Neuronal stem cell (in vitro differentiated cells): ENCODE results near the gene KLF13.

Source experiments
- DNase-seq: peaks from one replicate; pipeline ENCODE4 v3.0.0-alpha.2; 2013; ENCODE audit warnings: low spot score
- H2AFZ ChIP-seq: one replicate; pipeline ENCODE4 v1.6.1; 2013; ENCODE audit warnings: mild to moderate bottlenecking, low read length, inconsistent platforms
- H2AK5ac ChIP-seq: 2 replicates; pipeline ENCODE4 v1.6.1; 2013; ENCODE audit warnings: low read depth, mild to moderate bottlenecking, inconsistent platforms, low read length, moderate library complexity, mixed read lengths
- H2BK120ac ChIP-seq: 2 replicates; pipeline ENCODE4 v1.6.1; 2013; ENCODE audit warnings: low read depth, mild to moderate bottlenecking, inconsistent platforms, low read length, moderate library complexity, mixed read lengths
- H2BK12ac ChIP-seq: one replicate; pipeline ENCODE4 v1.6.1; 2013; ENCODE audit warnings: low read length, inconsistent platforms
- H2BK15ac ChIP-seq: 2 replicates; pipeline ENCODE4 v1.6.1; 2013; ENCODE audit warnings: mild to moderate bottlenecking, low read length, inconsistent platforms, mixed read lengths
- H2BK5ac ChIP-seq: one replicate; pipeline ENCODE4 v1.6.1; 2013; ENCODE audit warnings: inconsistent platforms, mild to moderate bottlenecking, low read length, moderate library complexity
- H3K14ac ChIP-seq: one replicate; pipeline ENCODE4 v1.6.1; 2013; ENCODE audit warnings: low read length, inconsistent platforms
- H3K18ac ChIP-seq: 2 replicates; pipeline ENCODE4 v1.6.1; 2013; ENCODE audit warnings: low read length, inconsistent platforms
- H3K23ac ChIP-seq: 2 replicates; pipeline ENCODE4 v1.6.1; 2013; ENCODE audit warnings: low read depth, mild to moderate bottlenecking, mixed read lengths, low read length, inconsistent platforms; ENCODE audit not compliant: poor library complexity
- H3K27ac ChIP-seq: replicated peaks from 3 replicates; pipeline ENCODE4 v1.5.1; 2013; ENCODE audit warnings: low read length, inconsistent platforms
- H3K27me3 ChIP-seq, 3 experiments: 2 replicates each; pipeline ENCODE4 v1.6.1; 2013; ENCODE audit warnings: low read length in 3 of 3, mild to moderate bottlenecking in 2 of 3, inconsistent platforms in 1 of 3, low read depth in 1 of 3, mixed read lengths in 1 of 3, moderate library complexity in 1 of 3; ENCODE audit not compliant: control insufficient read depth in 3 of 3, insufficient read depth in 3 of 3
- H3K36me3 ChIP-seq, 2 donors: replicated peaks in 1 of 2; 2 replicates each; pipeline ENCODE4 v1.6.1; 2013; ENCODE audit warnings: low read length in 2 of 2; ENCODE audit not compliant: control insufficient read depth in 2 of 2, insufficient read depth in 2 of 2
- H3K4ac ChIP-seq: 2 replicates; pipeline ENCODE4 v1.6.1; 2013; ENCODE audit warnings: inconsistent platforms, mild to moderate bottlenecking, low read length, moderate library complexity
- H3K4me1 ChIP-seq, 2 donors: 1 replicate in 1 of 2; 2 replicates in 1 of 2; pipeline ENCODE4 v1.6.1; 2013; ENCODE audit warnings: low read length in 2 of 2, low read depth in 1 of 2; ENCODE audit not compliant: control insufficient read depth in 2 of 2, insufficient read depth in 1 of 2
- H3K4me2 ChIP-seq: one replicate; pipeline ENCODE4 v1.6.1; 2013; ENCODE audit warnings: mild to moderate bottlenecking, low read length, inconsistent platforms; ENCODE audit not compliant: insufficient read depth, poor library complexity, severe bottlenecking
- H3K4me3 ChIP-seq, 2 donors: 2 replicates each; pipeline ENCODE4 v1.5.1; 2013; ENCODE audit warnings: low read length in 2 of 2, mild to moderate bottlenecking in 2 of 2, inconsistent platforms in 1 of 2, moderate library complexity in 1 of 2
- H3K79me1 ChIP-seq: one replicate; pipeline ENCODE4 v1.6.1; 2013; ENCODE audit warnings: low read depth, mild to moderate bottlenecking, inconsistent platforms, low read length, moderate library complexity
- H3K9ac ChIP-seq: one replicate; pipeline ENCODE4 v1.6.1; 2013; ENCODE audit warnings: mild to moderate bottlenecking, low read depth, low read length, inconsistent platforms; ENCODE audit not compliant: poor library complexity
- H3K9me3 ChIP-seq, 2 donors: replicated peaks in 1 of 2; 2 replicates each; pipeline versions ENCODE3 to v1.6.1; 2013; ENCODE audit warnings: low read length in 2 of 2, mild to moderate bottlenecking in 2 of 2, inconsistent platforms in 1 of 2, low read depth in 1 of 2, mixed read lengths in 1 of 2, moderate library complexity in 1 of 2; ENCODE audit not compliant: control insufficient read depth in 2 of 2, insufficient read depth in 1 of 2
- H4K8ac ChIP-seq: one replicate; pipeline ENCODE4 v1.6.1; 2013; ENCODE audit warnings: low read depth, mild to moderate bottlenecking, inconsistent platforms, low read length, moderate library complexity
- H4K91ac ChIP-seq: one replicate; pipeline ENCODE4 v1.6.1; 2013; ENCODE audit warnings: low read length, low read depth, mild to moderate bottlenecking, inconsistent platforms; ENCODE audit not compliant: poor library complexity
- WGBS, 2 donors: extraction: QIAGEN DNeasy Blood & Tissue Kit; methylation state at CpG; one replicate each; pipeline ENCODE4 v1.1.7; 2013; ENCODE audit warnings: missing lambda C conversion rate in 2 of 2, mixed read lengths in 1 of 2; ENCODE audit not compliant: insufficient read length in 2 of 2, insufficient replicate concordance in 1 of 2; ENCODE audit errors: extremely low coverage in 2 of 2; 5-methylcytosine and 5-hydroxymethylcytosine counted together

The KLF13 gene

GRCh38 chr15:31307270-31308184 is 19.1 kb upstream of the KLF13 start:
- Histone ChIP-seq H3K4me3 (no peak overlapping the region), H3K36me3 (no peaks in the 10 kb centered on the region), H2BK5ac (peak overlapping the region; percentile 95), H4K8ac (peak overlapping the region; percentile 83), H2BK15ac (peak overlapping the region; percentile 87), H3K9ac (peak overlapping the region; percentile 45), H3K23ac (no peak overlapping the region), H2BK12ac (peak overlapping the region; percentile 100), H2AFZ (peak overlapping the region; percentile 81), H2AK5ac (peak overlapping the region; percentile 97), H2BK120ac (peak overlapping the region; percentile 93), H3K9me3 (no peaks in the 10 kb centered on the region), H3K18ac (peak overlapping the region; percentile 98), H3K4ac (peak overlapping the region; percentile 99), H3K4me2 (peak overlapping the region; percentile 35), H3K27me3 (peaks cover 0 to 2% (median 0%) of the 10 kb centered on the region in 3 experiments), H3K79me1 (no peaks in the 10 kb centered on the region), H3K4me1 (peaks cover 51 to 56% of the 10 kb centered on the region in 2 donors), H3K27ac (peak overlapping the region; percentile 79), H4K91ac (peak overlapping the region; percentile 94), H3K14ac (peak overlapping the region; percentile 12)
- no peak for DNase-seq
- no CpG with 5 or more reads among the region's 20 CpGs for WGBS, 2 donors

- Histone ChIP-seq H3K9me3 (peaks cover 0 to 2% of the 10 kb centered on the region in 2 donors), H3K9ac (no peak overlapping the region), H3K4me3 (no peak overlapping the region), H3K36me3 (no peaks in the 10 kb centered on the region), H2AK5ac (peak overlapping the region; percentile 97), H3K23ac (no peak overlapping the region), H3K4me2 (peak overlapping the region; percentile 21), H3K4ac (peak overlapping the region; percentile 41), H3K79me1 (no peaks in the 10 kb centered on the region), H2BK15ac (peak overlapping the region; percentile 87), H3K27me3 (peaks cover 0 to 2% (median 0%) of the 10 kb centered on the region in 3 experiments), H3K14ac (no peak overlapping the region), H2BK12ac (no peak overlapping the region), H2AFZ (peak overlapping the region; percentile 68), H3K27ac (no peak overlapping the region), H2BK5ac (peak overlapping the region; percentile 95), H3K4me1 (peaks cover 48 to 51% of the 10 kb centered on the region in 2 donors), H3K18ac (peak overlapping the region; percentile 98), H4K91ac (no peak overlapping the region), H4K8ac (peak overlapping the region; percentile 83), H2BK120ac (peak overlapping the region; percentile 68)
- WGBS, 2 donors, result no CpG with 5 or more reads among the region's 5 CpGs
- DNase-seq, result no peak
Measured at GRCh38 chr15:31308185-31308639, 18.4 kb upstream of the KLF13 start.

- Histone ChIP-seq H3K14ac (no peak overlapping the region), H3K4ac (no peak overlapping the region), H3K27me3 (peaks cover 0 to 2% (median 0%) of the 10 kb centered on the region in 3 experiments), H2BK5ac (no peak overlapping the region), H3K4me3 (no peak overlapping the region), H3K79me1 (no peaks in the 10 kb centered on the region), H3K23ac (no peak overlapping the region), H2BK12ac (no peak overlapping the region), H3K4me1 (peaks cover 32 to 37% of the 10 kb centered on the region in 2 donors), H4K91ac (no peak overlapping the region), H3K36me3 (no peaks in the 10 kb centered on the region), H2AFZ (peak overlapping the region; percentile 21), H4K8ac (no peak overlapping the region), H3K18ac (peak overlapping the region; percentile 57), H2BK15ac (no peak overlapping the region), H2AK5ac (no peak overlapping the region), H3K4me2 (no peak overlapping the region), H3K9ac (no peak overlapping the region), H3K9me3 (peaks cover 0 to 2% of the 10 kb centered on the region in 2 donors), H2BK120ac (no peak overlapping the region), H3K27ac (no peak overlapping the region)
- WGBS, 2 donors, result no CpG with 5 or more reads among the region's 9 CpGs
- no peak for DNase-seq
Measured at GRCh38 chr15:31309893-31310606, 16.6 kb upstream of the KLF13 start.
